Measurements from ENCODE around the gene TCFL5.

TCFL5 gene

GRCh38 chr20:62861726-62862336 is at the start of gene TCFL5:
Gene TCFL5, minus strand, starts transcription at chr20:62861822. Its CDS starts 152 bp downstream, at chr20:62861670.
- no peak for DNase-seq (ENCODE audit: low read depth, low spot score)

GRCh38 chr20:62910777-62911497 is 49.3 kb upstream of the TCFL5 start:
- no peak for DNase-seq (ENCODE audit: low read depth, low spot score)

GRCh38 chr20:62910217-62910766 is 48.7 kb upstream of the TCFL5 start:
- no peak for DNase-seq (ENCODE audit: low read depth, low spot score)

GRCh38 chr20:62908971-62909791 is 47.6 kb upstream of the TCFL5 start:
- DNase-seq (ENCODE audit: low read depth, low spot score), result no peak

- DNase-seq (ENCODE audit: low read depth, low spot score), result no peak
These were observed 46.0 kb upstream of the TCFL5 start for GRCh38 chr20:62907384-62908317.

- no peak for DNase-seq (ENCODE audit: low read depth, low spot score)
These were observed 45.2 kb upstream of the TCFL5 start for GRCh38 chr20:62906647-62907375.

- no peak for DNase-seq (ENCODE audit: low read depth, low spot score)
These were observed 44.6 kb upstream of the TCFL5 start for GRCh38 chr20:62906209-62906608.

GRCh38 chr20:62905536-62906117 is 44.0 kb upstream of the TCFL5 start:
- no peak for DNase-seq (ENCODE audit: low read depth, low spot score)

- DNase-seq (ENCODE audit: low read depth, low spot score), result no peak
These were observed 41.4 kb upstream of the TCFL5 start for GRCh38 chr20:62902926-62903615.

- DNase-seq (ENCODE audit: low read depth, low spot score), result no peak
These were observed 40.3 kb upstream of the TCFL5 start for GRCh38 chr20:62901891-62902290.

- DNase-seq (ENCODE audit: low read depth, low spot score), result no peak
These were observed 39.3 kb upstream of the TCFL5 start for GRCh38 chr20:62900692-62901584.

GRCh38 chr20:62900052-62900691 is 38.5 kb upstream of the TCFL5 start:
- no peak for DNase-seq (ENCODE audit: low read depth, low spot score)

GRCh38 chr20:62899633-62900051 is 38.0 kb upstream of the TCFL5 start:
- no peak for DNase-seq (ENCODE audit: low read depth, low spot score)

GRCh38 chr20:62898970-62899632 is 37.5 kb upstream of the TCFL5 start:
- DNase-seq (ENCODE audit: low read depth, low spot score), result no peak

GRCh38 chr20:62898093-62898964 is 36.7 kb upstream of the TCFL5 start:
- DNase-seq (ENCODE audit: low read depth, low spot score), result no peak

- DNase-seq (ENCODE audit: low read depth, low spot score), result no peak
These were observed 36.0 kb upstream of the TCFL5 start for GRCh38 chr20:62897666-62898065.
